Spinal cord (tissue), 10 donors: ENCODE measurements around the gene IRF9. TPM values are rescaled to one million over a fixed set of nuclear protein-coding genes. Genes with fewer than 3 reads are reported as not detected.

Source experiments
- DNase-seq, 6 donors: peaks; one replicate each; pipeline versions ENCODE4 v3.0.0 to v3.0.0-alpha.2; 2013 to 2015; ENCODE audit warnings: low spot score in 6 of 6, low read depth in 4 of 6
- H3K27ac ChIP-seq: one replicate; pipeline ENCODE4 v1.5.1; 2013; ENCODE audit warnings: low read depth, low read length, control low read depth
- H3K27me3 ChIP-seq: one replicate; pipeline ENCODE4 v1.6.1; 2013; ENCODE audit warnings: low read length; ENCODE audit not compliant: control insufficient read depth, insufficient read depth
- H3K36me3 ChIP-seq: one replicate; pipeline ENCODE4 v1.6.1; 2013; ENCODE audit warnings: low read length; ENCODE audit not compliant: control insufficient read depth, insufficient read depth
- H3K4me1 ChIP-seq: one replicate; pipeline ENCODE4 v1.6.1; 2013; ENCODE audit warnings: low read length; ENCODE audit not compliant: control insufficient read depth, insufficient read depth
- H3K4me3 ChIP-seq: one replicate; pipeline ENCODE4 v1.5.1; 2013; ENCODE audit warnings: low read depth, low read length, control low read depth
- H3K9me3 ChIP-seq: one replicate; pipeline ENCODE4 v1.6.1; 2013; ENCODE audit warnings: low read length; ENCODE audit not compliant: control insufficient read depth, insufficient read depth
- WGBS: methylation state at CpG from one replicate; pipeline ENCODE4 v1.1.5; 2013; ENCODE audit warnings: missing lambda C conversion rate; ENCODE audit not compliant: insufficient coverage; 5-methylcytosine and 5-hydroxymethylcytosine counted together
- polyA plus RNA-seq, 2 donors: library from polyadenylated mRNA; unstranded; fragments of 120-200 nt; gene quantifications; one replicate each; pipeline ENCODE4 v1.2.1, GENCODE V29; 2013; ENCODE audit not compliant: insufficient read length in 2 of 2
- total RNA-seq, 2 donors: library from RNA; depleted of rRNA in 1 of 2; stranded (reverse); fragments of 120-200 nt in 1 of 2; fragments of >200 nt in 1 of 2; gene quantifications; one replicate each; pipeline versions ENCODE4 v1.2.3 to v1.2.4, GENCODE V29; 2013 to 2014
- donor health status: healthy.

Gene IRF9
- total and polyA plus RNA-seq, 4 donors = 50.0 to 81.4 (median 71.3) TPM

DNA sequence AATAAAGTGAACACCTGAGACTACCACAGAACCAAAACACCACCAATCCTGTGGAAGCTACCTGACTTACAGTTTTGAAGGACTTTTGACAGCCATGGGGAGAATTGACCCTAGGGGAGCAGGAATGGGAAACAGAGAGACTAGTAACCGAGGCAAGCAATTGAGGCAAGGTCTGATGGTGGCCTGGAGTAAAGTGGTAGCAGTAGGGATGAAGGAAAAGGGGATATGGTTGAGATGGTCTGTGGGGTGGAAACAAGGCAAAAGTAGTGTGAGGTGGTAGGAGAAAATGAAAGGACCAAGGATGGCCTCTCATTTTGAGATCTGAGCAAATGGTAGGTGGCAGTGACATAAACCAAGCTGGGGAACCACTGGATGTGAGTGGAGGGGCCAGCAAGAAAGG lies 4.2 kb upstream of the IRF9 start:
- Histone ChIP-seq H3K4me3 (no peak overlapping the region), H3K9me3 (no peaks in the 10 kb centered on the region), H3K36me3 (peaks cover 81% of the 10 kb centered on the region), H3K27me3 (no peaks in the 10 kb centered on the region), H3K27ac (no peak overlapping the region), H3K4me1 (peaks cover 15% of the 10 kb centered on the region)
- DNase-seq = no peak
- WGBS = 100% methylated on average over 1 of the region's 1 CpG

DNA sequence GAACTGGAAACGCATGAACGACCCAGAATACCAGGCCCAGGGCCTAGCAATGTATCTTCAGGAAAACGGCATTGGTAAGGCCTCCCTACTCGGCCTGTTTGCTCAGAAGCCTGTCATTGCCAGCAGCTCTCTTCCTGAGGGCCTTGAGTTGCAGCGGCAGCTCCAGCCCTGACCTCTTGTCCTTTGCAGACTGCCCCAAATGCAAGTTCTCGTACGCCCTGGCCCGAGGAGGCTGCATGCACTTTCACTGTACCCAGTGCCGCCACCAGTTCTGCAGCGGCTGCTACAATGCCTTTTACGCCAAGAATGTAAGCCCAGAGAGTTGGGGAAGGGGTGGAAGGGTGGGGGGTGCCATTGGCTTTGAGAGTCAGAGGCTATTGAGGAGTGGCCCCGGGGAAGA lies 3.7 kb upstream of the IRF9 start:
- WGBS = 97% methylated on average over 12 of the region's 12 CpGs
- H3K4me1 ChIP-seq = peaks cover 20% of the 10 kb centered on the region
- H3K36me3 ChIP-seq = peaks cover 82% of the 10 kb centered on the region
- no peak overlapping the region for H3K4me3 ChIP-seq
- no peaks in the 10 kb centered on the region for H3K9me3 ChIP-seq
- no peak for DNase-seq
- H3K27me3 ChIP-seq = no peaks in the 10 kb centered on the region
- H3K27ac ChIP-seq = no peak overlapping the region

DNA sequence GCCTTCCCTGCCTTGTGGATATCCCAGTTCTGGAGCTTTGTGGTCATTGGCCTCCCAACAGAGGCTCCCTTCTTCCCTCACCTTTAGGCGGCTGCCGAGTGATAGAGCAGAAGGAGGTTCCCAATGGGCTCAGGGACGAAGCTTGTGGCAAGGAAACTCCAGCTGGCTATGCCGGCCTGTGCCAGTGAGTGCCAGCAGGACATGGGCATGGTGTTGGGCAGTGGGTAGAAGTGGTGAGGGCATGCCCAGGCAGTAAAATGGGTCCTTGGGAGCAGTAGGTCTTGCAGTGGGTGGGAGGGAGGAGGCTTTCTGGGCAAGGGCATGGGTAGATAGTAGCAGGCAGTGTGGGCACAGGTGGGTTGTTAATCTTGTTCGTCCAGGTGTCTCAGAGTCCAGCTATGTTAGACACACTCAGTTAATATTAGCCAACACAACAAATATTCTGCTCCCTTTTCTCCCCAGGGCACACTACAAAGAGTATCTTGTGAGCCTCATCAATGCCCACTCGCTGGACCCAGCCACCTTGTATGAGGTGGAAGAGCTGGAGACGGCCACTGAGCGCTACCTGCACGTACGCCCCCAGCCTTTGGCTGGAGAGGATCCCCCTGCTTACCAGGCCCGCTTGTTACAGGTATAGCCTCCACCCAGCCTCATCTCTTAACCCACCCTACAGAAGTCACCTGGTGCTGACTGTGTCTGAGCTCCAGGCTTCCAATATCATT lies 1.1 kb upstream of the IRF9 start:
- H3K27ac ChIP-seq = no peak overlapping the region

DNA sequence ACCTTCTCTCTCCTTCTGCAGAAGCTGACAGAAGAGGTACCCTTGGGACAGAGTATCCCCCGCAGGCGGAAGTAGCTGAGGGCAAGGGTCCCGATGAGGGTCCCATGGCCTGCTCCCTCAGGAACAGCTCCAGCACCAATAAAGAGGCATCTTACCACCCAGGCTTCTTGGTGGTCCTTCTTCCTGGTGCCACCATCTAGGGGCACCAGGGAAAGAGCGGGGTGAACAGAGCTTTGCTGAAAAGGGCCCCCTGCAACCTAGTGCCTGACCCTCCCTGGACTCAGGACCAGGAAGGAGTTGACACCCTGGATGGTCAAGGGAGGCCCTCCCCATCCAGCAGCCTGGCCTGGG lies 591 bp upstream of the IRF9 start:
- no peak for DNase-seq
- Histone ChIP-seq H3K27me3 (no peaks in the 10 kb centered on the region), H3K9me3 (no peaks in the 10 kb centered on the region), H3K4me3 (no peak overlapping the region), H3K4me1 (peaks cover 32% of the 10 kb centered on the region), H3K27ac (peak overlapping the region; percentile 63), H3K36me3 (peaks cover 81% of the 10 kb centered on the region)
- WGBS = 97% methylated on average over 3 of the region's 4 CpGs

More for the DNA sequence above, 1.1 kb upstream of the IRF9 start:
- peaks cover 32% of the 10 kb centered on the region for H3K4me1 ChIP-seq
- H3K9me3 ChIP-seq = no peaks in the 10 kb centered on the region
- no peak for DNase-seq
- no peaks in the 10 kb centered on the region for H3K27me3 ChIP-seq
- 93% methylated on average over 7 of the region's 11 CpGs for WGBS
- peaks cover 81% of the 10 kb centered on the region for H3K36me3 ChIP-seq
- no peak overlapping the region for H3K4me3 ChIP-seq

DNA sequence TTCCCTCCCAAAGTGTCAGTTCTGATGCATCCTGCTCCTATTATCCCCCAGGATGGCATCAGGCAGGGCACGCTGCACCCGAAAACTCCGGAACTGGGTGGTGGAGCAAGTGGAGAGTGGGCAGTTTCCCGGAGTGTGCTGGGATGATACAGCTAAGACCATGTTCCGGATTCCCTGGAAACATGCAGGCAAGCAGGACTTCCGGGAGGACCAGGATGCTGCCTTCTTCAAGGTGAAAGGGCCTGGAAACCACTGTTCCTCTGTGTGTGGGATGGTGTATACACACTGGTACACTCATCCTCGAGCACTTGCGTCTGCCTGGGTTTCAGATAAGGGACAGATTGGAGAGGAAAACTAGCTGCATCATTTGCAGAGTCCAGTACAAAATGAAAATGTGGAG lies 1.0 kb downstream of the IRF9 start:
- no peaks in the 10 kb centered on the region for H3K9me3 ChIP-seq
- peaks cover 32% of the 10 kb centered on the region for H3K4me1 ChIP-seq
- DNase-seq = no peak
- H3K27me3 ChIP-seq = no peaks in the 10 kb centered on the region
- H3K36me3 ChIP-seq = peaks cover 80% of the 10 kb centered on the region
- peak overlapping the region; percentile 68 for H3K4me3 ChIP-seq
- WGBS = 87% methylated on average over 7 of the region's 8 CpGs
- peak overlapping the region; percentile 77 for H3K27ac ChIP-seq

DNA sequence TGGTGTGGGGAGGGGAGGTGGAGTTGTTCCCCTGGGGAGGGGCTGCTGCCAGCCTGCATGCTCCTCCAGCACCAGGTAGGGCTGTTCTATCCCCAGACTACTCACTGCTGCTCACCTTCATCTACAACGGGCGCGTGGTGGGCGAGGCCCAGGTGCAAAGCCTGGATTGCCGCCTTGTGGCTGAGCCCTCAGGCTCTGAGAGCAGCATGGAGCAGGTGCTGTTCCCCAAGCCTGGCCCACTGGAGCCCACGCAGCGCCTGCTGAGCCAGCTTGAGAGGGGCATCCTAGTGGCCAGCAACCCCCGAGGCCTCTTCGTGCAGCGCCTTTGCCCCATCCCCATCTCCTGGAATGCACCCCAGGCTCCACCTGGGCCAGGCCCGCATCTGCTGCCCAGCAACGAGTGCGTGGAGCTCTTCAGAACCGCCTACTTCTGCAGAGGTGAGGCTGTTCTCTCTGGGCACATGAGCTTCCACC lies 3.5 kb downstream of the IRF9 start:
- H3K4me1 ChIP-seq = peaks cover 32% of the 10 kb centered on the region
- no peak overlapping the region for H3K4me3 ChIP-seq
- no peak overlapping the region for H3K27ac ChIP-seq
- H3K27me3 ChIP-seq = no peaks in the 10 kb centered on the region
- H3K36me3 ChIP-seq = peaks cover 63% of the 10 kb centered on the region
- H3K9me3 ChIP-seq = no peaks in the 10 kb centered on the region
- DNase-seq = no peak
- WGBS = 95% methylated on average over 14 of the region's 14 CpGs

DNA sequence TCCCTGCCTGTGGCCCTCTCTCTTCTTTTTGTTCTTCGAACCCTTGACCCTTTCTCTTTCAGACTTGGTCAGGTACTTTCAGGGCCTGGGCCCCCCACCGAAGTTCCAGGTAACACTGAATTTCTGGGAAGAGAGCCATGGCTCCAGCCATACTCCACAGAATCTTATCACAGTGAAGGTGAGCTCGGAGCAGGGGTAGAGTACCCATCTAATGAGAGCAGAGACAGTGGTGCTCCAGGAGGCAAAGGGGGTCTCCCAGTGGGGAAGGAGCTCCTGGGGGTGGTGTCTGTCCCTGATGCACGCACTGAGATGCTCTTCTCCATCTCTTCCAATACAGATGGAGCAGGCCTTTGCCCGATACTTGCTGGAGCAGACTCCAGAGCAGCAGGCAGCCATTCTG lies 4.7 kb downstream of the IRF9 start:
- Histone ChIP-seq H3K4me3 (no peak overlapping the region), H3K4me1 (peaks cover 29% of the 10 kb centered on the region), H3K27me3 (no peaks in the 10 kb centered on the region), H3K9me3 (no peaks in the 10 kb centered on the region), H3K36me3 (peaks cover 51% of the 10 kb centered on the region), H3K27ac (no peak overlapping the region)
- no peak for DNase-seq
- 95% methylated on average over 3 of the region's 5 CpGs for WGBS

DNA sequence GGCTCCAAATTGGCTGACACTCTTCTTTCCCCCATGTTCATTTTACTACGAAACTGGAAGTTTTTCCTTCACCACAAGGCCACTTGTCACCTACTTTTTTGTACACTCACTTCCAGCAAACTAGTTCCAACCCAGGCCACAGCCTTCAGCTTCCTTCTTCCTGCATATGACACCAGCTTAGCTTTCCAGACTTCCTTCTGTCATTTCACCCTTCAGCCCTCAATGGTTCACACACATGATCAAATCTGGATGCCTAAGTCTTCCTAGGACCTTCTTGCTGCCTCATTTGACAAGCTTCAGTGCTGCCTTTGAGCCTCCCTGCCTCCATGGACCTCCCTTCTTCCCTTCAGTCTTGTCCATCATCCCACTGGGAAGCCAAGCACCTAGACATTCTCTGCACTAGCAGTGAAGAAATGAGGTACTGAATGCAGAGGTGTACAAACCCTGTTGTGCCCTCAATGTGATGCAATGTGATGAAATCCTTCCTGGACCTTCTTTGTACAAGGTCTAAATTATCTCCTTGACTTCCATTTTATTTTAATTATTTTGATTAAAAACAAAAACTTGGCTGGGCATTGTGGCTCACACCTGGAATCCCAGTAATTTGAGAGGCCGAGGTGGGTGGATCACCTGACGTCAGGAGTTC lies 6.5 kb downstream of the IRF9 start:
- no peak for DNase-seq
- Histone ChIP-seq H3K4me1 (peaks cover 29% of the 10 kb centered on the region), H3K27me3 (no peaks in the 10 kb centered on the region), H3K9me3 (no peaks in the 10 kb centered on the region), H3K27ac (no peak overlapping the region), H3K36me3 (peaks cover 45% of the 10 kb centered on the region), H3K4me3 (no peak overlapping the region)
- WGBS = 91% methylated on average over 3 of the region's 3 CpGs

DNA sequence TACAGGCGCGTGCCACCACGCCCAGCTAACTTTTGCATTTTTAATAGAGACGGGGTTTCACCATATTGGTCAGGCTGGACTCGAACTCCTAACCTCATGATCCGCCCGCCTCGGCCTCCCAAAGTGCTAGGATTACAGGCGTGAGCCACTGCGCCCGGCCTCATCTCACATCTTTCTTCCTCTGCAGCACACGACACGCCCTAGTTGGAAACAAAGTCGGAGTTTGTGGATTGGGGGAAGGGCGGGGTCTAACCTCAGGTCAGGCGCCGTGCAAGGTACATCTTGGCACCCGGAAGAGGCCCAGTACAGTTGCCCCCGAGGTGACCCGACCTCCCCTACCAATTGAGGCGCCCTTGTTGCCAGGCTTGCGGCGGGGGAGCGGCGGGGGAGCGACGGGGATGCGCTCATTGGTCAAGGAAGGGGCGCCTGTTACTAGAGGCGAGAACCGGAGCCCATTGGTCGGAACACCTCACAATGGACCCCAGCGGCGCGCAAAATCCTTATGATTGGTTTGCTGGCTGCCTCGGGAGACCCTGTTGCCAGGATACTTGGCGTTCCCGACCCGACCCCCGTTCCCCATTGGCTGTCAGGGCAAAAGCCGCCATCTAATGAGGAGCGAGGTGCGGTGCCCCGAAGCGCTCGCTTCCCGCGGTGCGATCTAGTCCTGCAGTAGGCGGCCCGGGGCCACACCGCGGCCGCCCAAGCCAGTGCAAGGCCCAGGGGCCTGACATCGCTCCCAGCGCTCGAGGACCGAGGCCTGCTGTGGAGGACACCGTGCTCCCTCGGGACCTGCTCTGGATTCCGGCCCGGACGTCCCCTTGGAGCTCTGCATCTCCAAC lies 10.6 kb downstream of the IRF9 start, which contains the start of gene REC8:
Gene REC8, plus strand, starts transcription at position 659 of the 839 bp plus-strand sequence. CDS start 473 bp downstream, outside the sequence.
- Histone ChIP-seq H3K27me3 (no peaks in the 10 kb centered on the region), H3K36me3 (peaks cover 41% of the 10 kb centered on the region), H3K9me3 (no peaks in the 10 kb centered on the region), H3K4me1 (peaks cover 34% of the 10 kb centered on the region), H3K27ac (peak within 1 kb of the TSS; percentile 79), H3K4me3 (peak within 1 kb of the TSS; percentile 79)
- peak; percentile 86 to 99 (median 96) for DNase-seq
- 6% methylated on average over 55 of the region's 63 CpGs for WGBS
